ENCODE results near the gene RPL39L.

- TF ChIP-seq CTCF (IDR thresholded peaks at IDR 0.05), result no peak
- no peak for TF ChIP-seq POLR2A (IDR thresholded peaks at IDR 0.05)
Observed at GRCh38 chr3:187145149-187145895, 6.0 kb upstream of the RPL39L start.
